Fibroblast of lung (primary cell): ENCODE results near the gene FHAD1. TPM values are rescaled to one million over a fixed set of nuclear protein-coding genes. Genes with fewer than 3 reads are reported as not detected.
A peak's percentile ranks its signal among the peaks of the same experiment; 100 is the strongest.

Experiments used
- DNase-seq, 2 donors: peaks; one replicate each; pipeline versions ENCODE4 v3.0.0 to v3.0.0-alpha.2; 2010; ENCODE audit warnings: low read depth in 2 of 2
- H2AFZ ChIP-seq: 2 replicates; pipeline ENCODE4 v1.5.1; 2012; ENCODE audit warnings: low read length, control low read depth, inconsistent platforms
- H3K27ac ChIP-seq: 2 replicates; pipeline ENCODE4 v1.5.1; 2011; ENCODE audit warnings: low read length, control low read depth; ENCODE audit not compliant: insufficient read depth
- H3K27me3 ChIP-seq: 2 replicates; pipeline ENCODE4 v1.5.1; 2011; ENCODE audit warnings: mild to moderate bottlenecking, low read length; ENCODE audit not compliant: control insufficient read depth, insufficient read depth
- H3K36me3 ChIP-seq: 2 replicates; pipeline ENCODE4 v1.5.1; 2011; ENCODE audit warnings: low read length; ENCODE audit not compliant: control insufficient read depth, insufficient read depth
- H3K4me1 ChIP-seq: 2 replicates; pipeline ENCODE4 v1.5.1; 2011; ENCODE audit warnings: low read length; ENCODE audit not compliant: control insufficient read depth, insufficient read depth; ENCODE audit errors: extremely low read depth
- H3K4me2 ChIP-seq: 2 replicates; pipeline ENCODE4 v1.5.1; 2011; ENCODE audit warnings: low read length, control low read depth; ENCODE audit not compliant: insufficient read depth; ENCODE audit errors: extremely low read depth
- H3K4me3 ChIP-seq, 4 experiments: fragments of 200-600 bp in 1 of 4; sonication (generic) in 1 of 4; replicated peaks in 1 of 4; 2 replicates each; pipeline ENCODE4 v1.5.1; 2011 to 2016; ENCODE audit warnings: low read length in 4 of 4, low read depth in 3 of 4, mild to moderate bottlenecking in 3 of 4, control low read depth in 2 of 4, inconsistent platforms in 1 of 4, mixed read lengths in 1 of 4; ENCODE audit not compliant: insufficient read depth in 1 of 4; ENCODE audit errors: control extremely low read depth in 1 of 4
- H3K79me2 ChIP-seq: 2 replicates; pipeline ENCODE4 v1.5.1; 2012; ENCODE audit warnings: mild to moderate bottlenecking, low read length, inconsistent platforms; ENCODE audit not compliant: control insufficient read depth, insufficient read depth
- H3K9ac ChIP-seq: 2 replicates; pipeline ENCODE4 v1.5.1; 2011; ENCODE audit warnings: mild to moderate bottlenecking, low read length, control low read depth; ENCODE audit not compliant: insufficient read depth
- H3K9me3 ChIP-seq: 2 replicates; pipeline ENCODE4 v1.5.1; 2012; ENCODE audit warnings: low read depth, low read length; ENCODE audit not compliant: control insufficient read depth, insufficient read depth
- H4K20me1 ChIP-seq: 2 replicates; pipeline ENCODE4 v1.5.1; 2011; ENCODE audit warnings: low read length; ENCODE audit not compliant: control insufficient read depth, insufficient read depth; ENCODE audit errors: extremely low read depth
- CTCF ChIP-seq, 2 donors: IDR thresholded peaks in 1 of 2; conservative IDR thresholded peaks in 1 of 2; 1 replicate in 1 of 2; 2 replicates in 1 of 2; pipeline ENCODE4 v1.5.1; 2011 to 2012; ENCODE audit warnings: low read length in 2 of 2, control low read depth in 1 of 2, inconsistent platforms in 1 of 2, low read depth in 1 of 2, mild to moderate bottlenecking in 1 of 2
- EZH2 ChIP-seq: IDR thresholded peaks from 2 replicates; pipeline ENCODE4 v1.5.1; 2012; ENCODE audit warnings: low read length, control low read depth, mild to moderate bottlenecking; ENCODE audit errors: missing control alignments
- polyA plus RNA-seq, 2 donors: library from polyadenylated mRNA; depleted of rRNA in 1 of 2; stranded (reverse) in 1 of 2; unstranded in 1 of 2; fragments of >200 nt; gene quantifications; 2 replicates each; pipeline ENCODE4 v1.2.1, GENCODE V29; 2011 to 2012; ENCODE audit warnings: missing spikeins in 1 of 2
- total RNA-seq: library from RNA; depleted of rRNA; stranded (reverse); fragments of >200 nt; gene quantifications from 2 replicates; pipeline ENCODE4 v1.2.1, GENCODE V29; 2014

The FHAD1 gene
- total and polyA plus RNA-seq, 2 donors (not counting 1 experiment from before 2014, with no cell fraction given): 0.09 to 0.66 TPM

GRCh38 chr1:15324869-15325335 lies 77.9 kb downstream of the FHAD1 start:
- no peak overlapping the region for H3K27ac ChIP-seq
- no peaks in the 10 kb centered on the region for H3K79me2 ChIP-seq
- H3K9me3 ChIP-seq: no peaks in the 10 kb centered on the region
- no peak for DNase-seq
- no peaks in the 10 kb centered on the region for H3K27me3 ChIP-seq
- H3K9ac ChIP-seq: no peak overlapping the region
- TF ChIP-seq CTCF (conservative IDR thresholded peaks at IDR 0.05 in 1 of 2, IDR thresholded peaks at IDR 0.05 in 1 of 2; ENCODE audit: low read depth in 1 of 2, low read length in 2 of 2) (no peak), EZH2 (no peak)
- no peak overlapping the region for H2AFZ ChIP-seq
- peaks cover 9% of the 10 kb centered on the region for H3K4me1 ChIP-seq
- no peaks in the 10 kb centered on the region for H3K36me3 ChIP-seq
- no peak overlapping the region for H3K4me2 ChIP-seq
- H4K20me1 ChIP-seq: no peaks in the 10 kb centered on the region
- no peak overlapping the region for H3K4me3 ChIP-seq

GRCh38 chr1:15325375-15326085 lies 78.5 kb downstream of the FHAD1 start:
- H3K36me3 ChIP-seq: no peaks in the 10 kb centered on the region
- H3K9ac ChIP-seq: no peak overlapping the region
- H3K4me2 ChIP-seq: no peak overlapping the region
- DNase-seq: no peak
- H3K27ac ChIP-seq: no peak overlapping the region
- no peaks in the 10 kb centered on the region for H3K27me3 ChIP-seq
- no peaks in the 10 kb centered on the region for H3K79me2 ChIP-seq
- H3K4me1 ChIP-seq: peaks cover 9% of the 10 kb centered on the region
- H4K20me1 ChIP-seq: no peaks in the 10 kb centered on the region
- TF ChIP-seq CTCF (conservative IDR thresholded peaks at IDR 0.05 in 1 of 2, IDR thresholded peaks at IDR 0.05 in 1 of 2; ENCODE audit: low read depth in 1 of 2, low read length in 2 of 2) (no peak), EZH2 (no peak)
- H3K9me3 ChIP-seq: no peaks in the 10 kb centered on the region
- no peak overlapping the region for H2AFZ ChIP-seq
- H3K4me3 ChIP-seq: no peak overlapping the region

GRCh38 chr1:15326691-15327588 lies 79.9 kb downstream of the FHAD1 start:
- DNase-seq: peak; percentile 27 to 86
- no peak overlapping the region for H2AFZ ChIP-seq
- H3K79me2 ChIP-seq: no peaks in the 10 kb centered on the region
- H3K9me3 ChIP-seq: no peaks in the 10 kb centered on the region
- TF ChIP-seq CTCF (conservative IDR thresholded peaks at IDR 0.05 in 1 of 2, IDR thresholded peaks at IDR 0.05 in 1 of 2; ENCODE audit: low read depth in 1 of 2, low read length in 2 of 2) (no peak), EZH2 (no peak)
- H3K27ac ChIP-seq: no peak overlapping the region
- peak overlapping the region; percentile 60 for H3K4me2 ChIP-seq
- no peaks in the 10 kb centered on the region for H3K27me3 ChIP-seq
- peak overlapping the region in 1 of 4 experiments; percentile 25 for H3K4me3 ChIP-seq
- H3K4me1 ChIP-seq: peaks cover 9% of the 10 kb centered on the region
- H3K9ac ChIP-seq: no peak overlapping the region
- H4K20me1 ChIP-seq: no peaks in the 10 kb centered on the region
- H3K36me3 ChIP-seq: no peaks in the 10 kb centered on the region
